Tibial artery (tissue), 4 donors: ENCODE results near the gene SHROOM4.

Experiments
- DNase-seq, 2 donors: peaks; one replicate each; pipeline ENCODE4 v3.0.0-alpha.2; 2019
- H3K27ac ChIP-seq, 2 donors: fragments of 200-600 bp; sonication (generic) in 1 of 2; 1 replicate in 1 of 2; 2 replicates in 1 of 2; pipeline ENCODE4 v1.5.1; 2018 to 2019; ENCODE audit warnings: mild to moderate bottlenecking in 1 of 2
- H3K27me3 ChIP-seq, 2 donors: fragments of 200-600 bp; sonication (generic) in 1 of 2; one replicate each; pipeline versions ENCODE4 v1.5.1 to v1.6.0; 2016 to 2019
- H3K36me3 ChIP-seq, 3 donors: fragments of 200-600 bp; sonication (generic) in 2 of 3; one replicate each; pipeline ENCODE4 v1.5.1; 2016 to 2019; ENCODE audit warnings: mild to moderate bottlenecking in 2 of 3
- H3K4me1 ChIP-seq, 4 donors: fragments of 200-600 bp; sonication (generic) in 2 of 4; 1 replicate in 3 of 4; 2 replicates in 1 of 4; pipeline ENCODE4 v1.5.1; 2016 to 2019
- H3K4me3 ChIP-seq, 2 donors: fragments of 200-600 bp; sonication (generic) in 1 of 2; 1 replicate in 1 of 2; 2 replicates in 1 of 2; pipeline ENCODE4 v1.5.1; 2018 to 2019; ENCODE audit warnings: mild to moderate bottlenecking in 2 of 2
- H3K9me3 ChIP-seq, 3 donors: fragments of 200-600 bp; sonication (generic) in 1 of 3; one replicate each; pipeline ENCODE4 v1.5.1; 2016 to 2019
- intact Hi-C: fragments of 100-400 bp; cut with DNase I; formaldehyde crosslinking; loops from one replicate; pipeline ENCODE4 v1.15.0; 2023; ENCODE audit warnings: low total_unique reads
- TF ChIP-seq, protein P1 (sequence below), 2 experiments: fragments of 200-600 bp in 1 of 2; fragments of 450-650 bp in 1 of 2; IDR thresholded peaks; one replicate each; pipeline ENCODE4 v1.5.1; 2017 to 2019; ENCODE audit warnings: antibody characterized with exemption in 2 of 2, mild to moderate bottlenecking in 1 of 2, moderate library complexity in 1 of 2

The SHROOM4 gene

DNA sequence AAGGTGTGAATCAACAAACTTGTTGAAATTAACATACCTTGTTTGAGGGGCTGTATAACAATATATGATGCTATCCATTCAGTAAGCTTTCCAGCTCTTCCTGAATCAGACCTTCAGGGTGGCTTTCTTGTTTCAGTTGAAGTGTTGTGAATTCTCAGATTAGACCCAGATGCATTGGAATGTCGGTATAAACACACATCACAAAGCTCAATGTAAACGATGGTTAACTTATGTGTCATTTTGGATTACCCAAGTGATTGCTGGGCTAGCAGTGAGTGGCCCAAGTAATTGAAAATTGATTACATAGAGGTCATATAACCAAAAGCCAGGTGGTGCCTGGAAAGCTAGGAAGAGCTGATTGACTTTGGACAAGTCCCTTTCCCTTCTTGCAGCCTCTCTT, 115.0 kb downstream of the SHROOM4 start:
- DNase-seq, result no peak
- Histone ChIP-seq H3K9me3 (no peaks in the 10 kb centered on the region), H3K4me1 (peaks cover 0 to 13% (median 4%) of the 10 kb centered on the region in 4 donors), H3K4me3 (no peak overlapping the region), H3K27ac (no peak overlapping the region), H3K36me3 (no peaks in the 10 kb centered on the region), H3K27me3 (no peaks in the 10 kb centered on the region)
- TF ChIP-seq, protein P1, sequence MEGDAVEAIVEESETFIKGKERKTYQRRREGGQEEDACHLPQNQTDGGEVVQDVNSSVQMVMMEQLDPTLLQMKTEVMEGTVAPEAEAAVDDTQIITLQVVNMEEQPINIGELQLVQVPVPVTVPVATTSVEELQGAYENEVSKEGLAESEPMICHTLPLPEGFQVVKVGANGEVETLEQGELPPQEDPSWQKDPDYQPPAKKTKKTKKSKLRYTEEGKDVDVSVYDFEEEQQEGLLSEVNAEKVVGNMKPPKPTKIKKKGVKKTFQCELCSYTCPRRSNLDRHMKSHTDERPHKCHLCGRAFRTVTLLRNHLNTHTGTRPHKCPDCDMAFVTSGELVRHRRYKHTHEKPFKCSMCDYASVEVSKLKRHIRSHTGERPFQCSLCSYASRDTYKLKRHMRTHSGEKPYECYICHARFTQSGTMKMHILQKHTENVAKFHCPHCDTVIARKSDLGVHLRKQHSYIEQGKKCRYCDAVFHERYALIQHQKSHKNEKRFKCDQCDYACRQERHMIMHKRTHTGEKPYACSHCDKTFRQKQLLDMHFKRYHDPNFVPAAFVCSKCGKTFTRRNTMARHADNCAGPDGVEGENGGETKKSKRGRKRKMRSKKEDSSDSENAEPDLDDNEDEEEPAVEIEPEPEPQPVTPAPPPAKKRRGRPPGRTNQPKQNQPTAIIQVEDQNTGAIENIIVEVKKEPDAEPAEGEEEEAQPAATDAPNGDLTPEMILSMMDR (IDR thresholded peaks at IDR 0.05), result no peak
- intact Hi-C loops, result no loop called here

DNA sequence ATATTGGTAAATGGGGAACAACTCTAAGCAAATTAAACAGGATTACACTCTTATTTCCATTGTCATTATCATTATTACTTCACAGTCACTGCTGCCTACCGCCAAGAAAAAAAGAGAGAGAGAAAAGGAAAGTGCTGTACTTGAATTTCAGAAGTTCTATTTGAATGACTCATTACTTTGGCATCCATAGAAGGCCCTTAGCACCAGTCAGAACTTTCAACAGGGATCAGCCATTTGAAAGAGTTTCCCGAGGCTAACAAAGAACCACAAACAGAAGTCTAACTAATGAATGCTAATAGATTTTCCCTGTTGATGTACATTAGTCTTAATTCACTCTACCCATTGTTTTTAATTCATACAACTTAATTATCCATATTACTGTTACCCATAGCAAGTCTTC, 116.3 kb downstream of the SHROOM4 start:
- intact Hi-C loops, result no loop called here
- no peaks in the 10 kb centered on the region for H3K27me3 ChIP-seq
- DNase-seq, result no peak

DNA sequence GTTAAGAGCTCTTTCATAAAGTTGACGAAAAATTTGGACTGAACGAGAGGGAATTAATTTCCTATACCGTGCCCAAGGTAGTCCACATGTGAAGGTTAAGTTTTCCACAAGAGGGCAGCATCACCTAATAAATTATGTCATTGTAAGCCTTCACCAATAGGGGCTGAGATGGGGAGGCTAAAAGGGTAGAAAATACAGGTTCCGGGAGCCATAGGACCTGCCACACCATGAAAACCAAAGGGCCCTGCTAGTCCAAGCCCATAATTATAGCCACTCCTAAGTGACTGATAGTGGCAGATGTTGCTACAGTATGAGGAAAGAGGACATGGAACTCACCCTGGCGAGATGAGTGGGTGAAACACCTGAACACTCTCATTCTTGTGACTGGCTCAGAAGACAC, 122.2 kb downstream of the SHROOM4 start:
- no peaks in the 10 kb centered on the region for H3K4me1 ChIP-seq
- H3K36me3 ChIP-seq, result no peaks in the 10 kb centered on the region
- no peaks in the 10 kb centered on the region for H3K9me3 ChIP-seq
- TF ChIP-seq, protein P1 (IDR thresholded peaks at IDR 0.05), result peak; percentile 44 to 57
- H3K4me3 ChIP-seq, result no peak overlapping the region
- intact Hi-C loops, result loop anchor here (5.0 kb wide), 2 partner anchors 210 to 295 kb away; no protein-coding TSS in a partner anchor
- no peaks in the 10 kb centered on the region for H3K27me3 ChIP-seq
- H3K27ac ChIP-seq, result no peak overlapping the region
- DNase-seq, result no peak

More for the DNA sequence above, 116.3 kb downstream of the SHROOM4 start:
- no peak overlapping the region for H3K4me3 ChIP-seq
- no peak overlapping the region for H3K27ac ChIP-seq
- TF ChIP-seq, protein P1 (IDR thresholded peaks at IDR 0.05), result no peak
- H3K4me1 ChIP-seq, result peaks cover 0 to 13% (median 4%) of the 10 kb centered on the region in 4 donors
- no peaks in the 10 kb centered on the region for H3K36me3 ChIP-seq
- no peaks in the 10 kb centered on the region for H3K9me3 ChIP-seq

DNA sequence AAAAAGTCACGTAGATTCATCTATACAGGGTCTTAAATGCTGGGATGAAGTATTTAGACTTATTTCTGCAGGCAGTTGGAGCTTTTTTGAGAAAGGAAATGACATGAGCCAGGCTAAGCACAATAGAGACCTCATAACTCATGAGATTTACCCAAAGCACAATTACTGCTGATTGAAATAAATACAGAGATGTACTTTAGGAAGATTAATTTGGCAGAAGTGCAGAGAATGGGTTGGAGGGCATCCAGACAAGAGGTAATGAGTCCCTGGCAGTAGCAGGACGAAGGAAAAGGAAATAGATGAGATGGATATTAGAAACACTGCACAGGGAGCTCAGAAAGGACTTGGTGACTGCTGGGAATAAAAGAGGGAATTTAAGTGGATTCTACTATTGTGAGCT, 129.1 kb downstream of the SHROOM4 start:
- intact Hi-C loops, result no loop called here
- Histone ChIP-seq H3K4me1 (no peaks in the 10 kb centered on the region), H3K4me3 (no peak overlapping the region), H3K36me3 (no peaks in the 10 kb centered on the region), H3K27me3 (no peaks in the 10 kb centered on the region), H3K9me3 (no peaks in the 10 kb centered on the region), H3K27ac (no peak overlapping the region)
- no peak for DNase-seq
- TF ChIP-seq, protein P1 (IDR thresholded peaks at IDR 0.05), result no peak

DNA sequence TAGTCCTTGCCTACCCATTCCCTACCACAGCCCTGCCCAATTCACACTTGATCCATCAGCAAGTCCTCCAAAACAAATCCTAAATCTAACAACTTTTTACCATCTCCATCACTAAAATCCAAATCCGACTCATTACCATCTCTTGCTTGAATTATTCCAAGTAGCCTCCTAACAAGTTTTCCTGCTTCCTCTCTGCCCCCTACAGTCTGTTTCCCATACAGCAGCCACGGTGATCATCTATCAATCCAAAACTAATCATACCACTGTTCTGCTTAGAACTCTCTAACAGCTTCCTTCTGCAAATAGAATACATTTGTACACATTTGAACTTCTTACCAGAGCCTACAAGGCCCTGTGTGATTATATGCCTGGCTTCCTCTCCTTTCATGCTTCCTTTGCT, 133.0 kb downstream of the SHROOM4 start:
- TF ChIP-seq, protein P1 (IDR thresholded peaks at IDR 0.05), result no peak
- Histone ChIP-seq H3K36me3 (no peaks in the 10 kb centered on the region), H3K9me3 (no peaks in the 10 kb centered on the region), H3K4me3 (no peak overlapping the region), H3K27ac (no peak overlapping the region), H3K4me1 (no peaks in the 10 kb centered on the region), H3K27me3 (no peaks in the 10 kb centered on the region)
- intact Hi-C loops, result no loop called here
- no peak for DNase-seq

DNA sequence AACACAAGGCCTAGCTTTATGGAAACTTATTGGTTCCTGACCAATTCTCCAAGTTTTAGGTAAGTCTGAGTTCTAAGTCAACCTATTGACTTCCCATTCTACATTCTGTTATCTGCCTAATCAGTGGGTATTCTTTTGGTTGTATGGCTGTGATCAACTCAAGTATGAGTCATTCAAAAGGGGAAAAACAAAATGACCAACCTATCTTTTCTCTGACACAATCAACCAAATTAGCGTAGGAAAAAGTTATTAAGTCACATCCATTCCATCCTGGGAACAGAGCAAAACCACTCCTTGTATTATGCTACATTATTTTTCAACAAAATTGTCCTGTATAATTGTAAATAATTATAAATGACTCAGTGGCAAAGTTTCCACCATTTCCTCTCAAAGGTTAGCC, 136.2 kb downstream of the SHROOM4 start:
- no peaks in the 10 kb centered on the region for H3K36me3 ChIP-seq
- no peaks in the 10 kb centered on the region for H3K9me3 ChIP-seq
- no peak for DNase-seq
- TF ChIP-seq, protein P1 (IDR thresholded peaks at IDR 0.05), result no peak
- no peaks in the 10 kb centered on the region for H3K27me3 ChIP-seq
- no peak overlapping the region for H3K27ac ChIP-seq
- intact Hi-C loops, result no loop called here
- H3K4me1 ChIP-seq, result no peaks in the 10 kb centered on the region
- no peak overlapping the region for H3K4me3 ChIP-seq
